NCI-H510A treated with DMSO at 0.1 percent for 48 hours (cell line): Measurements from ENCODE around the gene RFC2.
"Not testable (repeated sequence)": the region's sequence is repeated elsewhere in the genome, so short reads cannot be mapped to it uniquely, and the experiment has no call there.

Experiments used
- DNase-seq: peaks from one replicate; lab custom pipeline; 2025; lab: John Stamatoyannopoulos, UW

RFC2 gene

DNA sequence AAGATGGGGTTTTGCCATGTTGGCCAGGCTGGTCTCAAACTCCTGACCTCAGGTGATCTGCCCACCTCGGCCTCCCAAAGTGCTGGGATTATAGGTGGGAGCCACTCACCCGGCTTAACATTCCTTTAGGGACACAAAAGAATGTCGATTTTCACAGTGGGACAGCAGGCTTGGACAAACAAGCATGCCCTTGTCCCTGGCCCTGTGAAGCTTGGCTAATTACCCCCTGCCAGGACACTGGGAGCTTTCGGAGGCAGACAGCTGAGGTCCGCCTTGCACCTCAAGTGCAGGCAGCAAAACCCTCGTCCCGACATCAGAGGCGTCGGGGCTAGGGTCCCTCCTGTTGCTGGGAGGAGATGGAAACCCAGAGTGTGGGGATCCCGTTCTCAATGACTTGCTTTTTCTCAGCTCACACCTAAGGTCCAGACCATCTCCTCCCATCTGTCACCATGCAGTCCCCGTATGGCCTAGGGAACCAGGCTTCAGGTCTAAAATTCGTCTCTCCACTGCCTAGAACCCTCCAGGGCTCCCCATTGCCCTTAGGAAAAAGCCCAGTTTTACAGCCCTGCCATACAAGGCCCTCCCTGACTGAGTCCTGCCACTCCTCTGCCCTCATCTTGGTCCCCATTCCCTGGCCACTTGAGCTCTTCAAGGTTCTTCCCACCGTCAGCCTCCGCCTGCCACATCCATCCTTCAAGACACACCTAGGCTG is 28.7 kb upstream of the RFC2 start:
- DNase-seq, result no peak

DNA sequence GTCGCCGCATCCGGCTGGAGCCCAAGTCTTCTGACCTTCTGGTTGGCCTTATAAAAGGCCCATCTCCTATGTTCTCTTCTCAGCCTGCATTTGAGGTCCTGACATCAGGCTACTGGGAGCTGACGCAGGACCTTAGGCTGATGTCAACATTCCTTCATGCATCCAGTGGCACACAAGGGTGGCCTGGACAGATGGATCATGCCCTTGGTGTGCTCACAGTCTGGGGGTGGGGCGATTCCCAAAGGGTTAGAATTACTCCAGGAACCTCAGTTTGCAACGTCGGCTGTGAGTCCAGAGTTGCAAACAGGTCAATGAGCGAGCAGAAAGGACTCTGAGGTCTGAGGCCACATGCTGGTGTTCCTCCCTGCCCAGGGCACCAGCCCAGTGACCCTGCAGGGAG is 26.8 kb upstream of the RFC2 start:
- DNase-seq, result no peak

DNA sequence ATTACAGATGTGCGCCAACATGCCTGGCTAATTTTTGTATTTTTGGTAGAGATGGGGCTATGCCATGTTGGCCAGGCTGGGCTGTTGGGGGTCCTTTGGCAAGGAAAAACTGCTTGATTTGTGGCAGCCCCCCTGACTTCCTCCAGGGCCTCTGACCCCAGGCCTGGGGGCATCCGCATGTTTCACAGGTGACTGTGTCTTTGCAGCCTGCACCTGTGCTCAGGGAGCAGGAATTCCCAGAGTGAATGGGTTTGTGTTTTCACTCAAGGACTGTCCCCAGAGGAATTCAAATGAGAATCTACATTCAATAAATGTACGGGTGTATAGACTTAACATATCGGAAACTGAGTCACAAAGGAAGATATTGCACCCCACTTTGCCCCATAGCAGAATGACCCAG is 23.4 kb upstream of the RFC2 start:
- no peak for DNase-seq

DNA sequence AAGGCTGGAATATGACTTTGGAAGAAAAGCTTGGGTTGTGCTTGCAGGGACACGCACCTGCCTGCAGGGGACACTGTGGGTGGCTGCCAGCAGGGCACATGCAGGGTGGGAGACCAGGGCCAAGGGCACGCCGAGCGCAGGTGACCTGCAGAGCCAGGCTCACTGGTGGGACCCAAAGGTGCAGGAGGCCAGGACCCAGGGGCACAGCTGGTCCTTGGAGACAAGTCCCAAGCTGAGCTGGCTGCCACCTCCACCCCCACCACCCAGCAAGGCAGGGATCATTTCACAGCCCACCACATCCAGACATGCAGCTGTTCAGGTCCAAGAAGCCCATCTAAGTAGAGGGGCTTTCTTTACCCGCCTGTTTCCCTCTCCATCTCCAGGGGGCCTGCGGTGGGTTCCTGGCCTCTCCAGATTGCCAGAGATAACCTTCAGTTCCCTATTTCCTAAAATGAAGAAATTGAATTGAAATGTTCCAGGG is 21.2 kb upstream of the RFC2 start:
- no peak for DNase-seq

DNA sequence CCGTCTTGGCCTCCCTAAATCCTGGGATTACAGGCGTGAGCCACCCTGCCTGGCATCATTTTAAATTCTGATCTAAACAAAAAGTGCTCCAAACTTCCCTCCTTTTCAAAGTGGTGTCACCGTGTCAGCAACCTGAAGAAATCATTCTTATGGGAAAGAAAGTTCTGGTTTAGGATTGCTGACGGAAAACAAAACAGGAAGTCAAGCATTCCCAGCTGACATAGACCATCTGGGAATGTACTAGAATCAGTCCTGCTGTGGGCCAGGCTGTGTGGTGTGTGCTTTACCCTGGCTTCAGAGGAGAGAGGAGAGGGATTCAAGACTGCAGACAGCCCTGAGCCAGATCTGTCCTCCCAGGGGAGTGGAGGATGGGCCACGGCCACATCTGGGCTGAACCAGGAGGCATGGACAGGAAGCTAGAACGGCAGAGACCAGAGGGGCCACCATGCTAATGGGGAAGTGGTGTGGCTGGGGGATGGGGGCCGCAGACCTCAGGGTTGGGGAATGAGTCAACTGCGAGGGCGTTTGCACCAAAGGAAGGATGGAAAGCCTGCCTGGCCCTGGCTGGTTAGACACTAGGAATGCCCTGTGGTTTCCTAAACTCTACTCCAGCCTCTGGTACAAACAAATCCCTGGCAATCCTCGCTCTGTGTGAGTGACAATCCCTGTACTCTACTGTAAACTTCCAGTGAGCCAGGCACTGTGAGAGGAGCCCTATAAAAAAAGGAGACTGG is 18.3 kb upstream of the RFC2 start:
- DNase-seq, result no peak

DNA sequence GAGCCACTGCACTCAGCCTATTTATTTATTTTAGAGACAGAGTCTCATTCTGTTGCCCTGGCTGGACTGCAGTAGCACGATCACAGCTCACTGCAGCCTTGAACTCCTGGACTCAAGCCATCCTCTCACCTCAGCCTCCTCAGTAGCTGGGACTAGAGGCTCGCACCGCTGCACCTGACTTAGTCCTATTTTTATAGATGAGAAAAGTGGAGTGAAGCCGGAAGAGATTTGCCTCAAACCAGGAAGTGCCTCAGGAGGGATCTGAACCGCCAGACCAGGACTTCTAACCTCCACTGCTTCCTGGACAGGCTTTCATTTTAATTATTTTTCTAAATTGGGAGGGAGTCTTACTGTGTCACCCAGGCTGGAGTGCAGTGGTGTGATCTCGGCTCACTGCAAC is 17.5 kb upstream of the RFC2 start:
- no peak for DNase-seq

DNA sequence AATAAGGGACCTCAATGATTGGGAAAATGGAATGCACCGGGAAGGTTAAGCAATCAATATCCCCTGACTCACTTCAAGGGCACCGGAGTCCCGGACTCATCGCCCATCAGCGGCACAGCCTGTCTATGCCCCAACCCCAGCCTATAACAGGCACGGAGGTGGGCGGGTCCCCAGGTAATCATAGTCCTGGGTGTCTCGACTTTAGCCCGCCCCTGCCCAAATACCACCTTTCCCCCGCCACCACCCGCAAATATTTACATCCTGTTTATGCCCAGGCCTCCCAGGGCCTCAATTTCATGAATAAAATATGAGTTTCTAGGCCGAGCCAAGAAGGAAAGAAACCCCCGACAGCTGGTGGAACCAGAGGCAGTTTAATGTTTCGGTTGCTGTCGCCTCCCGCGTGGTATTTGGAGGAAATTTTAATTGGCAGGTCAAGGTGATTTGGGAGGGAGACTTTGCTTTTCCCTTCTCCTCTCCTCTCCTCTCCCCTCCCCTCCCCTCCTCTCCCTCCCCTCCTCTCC is 15.6 kb upstream of the RFC2 start:
- DNase-seq, result peak; percentile 79

DNA sequence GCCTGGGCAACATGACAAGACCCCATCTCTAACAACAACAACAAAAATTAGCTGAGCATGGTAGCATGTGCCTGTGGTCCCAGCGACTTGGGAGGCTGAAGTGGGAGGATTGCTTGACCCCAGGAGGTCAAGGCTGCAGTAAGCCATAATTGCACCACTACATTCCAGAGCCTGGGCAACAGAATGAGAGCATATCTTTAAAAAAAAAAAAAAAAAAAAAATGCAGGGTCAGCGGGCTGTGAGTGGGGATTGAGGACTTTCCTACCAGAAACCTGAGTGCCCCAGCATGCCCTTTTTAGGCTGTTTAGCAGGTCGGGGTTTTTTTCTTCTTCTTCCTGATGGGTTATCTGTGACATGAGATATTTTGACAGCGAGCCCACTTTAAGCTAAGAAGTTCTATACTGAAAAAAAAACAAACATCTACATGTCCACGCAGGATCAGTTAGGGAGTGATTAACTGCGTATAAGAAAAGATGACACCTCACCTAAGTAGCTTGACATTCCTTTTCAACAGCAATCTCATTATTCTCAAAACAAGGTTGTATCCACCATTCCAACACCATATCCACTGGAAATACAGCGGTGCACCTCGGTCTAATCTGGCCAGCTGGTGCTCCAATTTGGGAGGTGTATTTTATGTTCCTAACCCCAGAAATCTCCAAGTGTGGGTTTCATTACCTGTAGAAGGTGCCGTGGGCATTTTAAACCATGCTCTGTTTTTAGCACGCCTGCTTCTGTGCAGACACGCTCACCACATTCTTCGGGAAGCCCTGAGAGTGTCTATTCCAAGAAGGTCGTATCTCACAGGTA is 13.8 kb upstream of the RFC2 start:
- no peak for DNase-seq

DNA sequence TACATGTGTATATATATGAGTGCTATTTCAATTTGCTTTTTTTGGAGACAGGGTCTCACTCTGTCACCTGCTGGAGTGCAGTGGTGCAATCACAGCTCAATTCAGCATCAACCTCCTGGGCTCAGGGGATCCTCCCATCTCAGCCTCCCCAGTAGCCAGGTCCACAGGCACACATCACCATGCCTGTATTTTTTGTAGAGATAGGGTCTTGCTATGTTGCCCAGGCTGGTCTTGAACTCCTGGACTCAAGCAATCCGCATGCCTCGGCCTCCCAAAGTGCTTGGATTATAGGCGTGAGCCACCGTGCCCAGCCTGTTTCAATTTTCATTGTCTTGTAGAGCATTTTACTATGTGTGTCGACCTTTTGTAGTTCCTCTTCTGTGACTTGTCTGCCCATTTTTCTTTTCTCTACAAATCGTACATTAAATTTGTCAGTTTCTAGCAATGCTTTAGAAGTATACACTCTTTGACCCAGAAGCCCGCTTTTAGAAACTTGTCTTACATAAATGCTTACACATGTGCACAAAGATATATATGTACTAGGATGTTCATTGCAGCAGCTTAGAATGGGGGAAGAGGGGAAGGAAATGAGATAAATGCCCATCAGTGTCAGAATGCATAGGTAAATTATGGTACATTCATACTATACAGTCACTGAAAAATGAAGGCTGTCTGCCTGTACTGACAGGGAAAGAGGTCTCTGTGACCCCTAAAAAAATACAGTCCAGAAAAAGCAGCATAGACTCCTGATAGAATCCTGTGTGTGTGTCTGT is 12.2 kb upstream of the RFC2 start:
- no peak for DNase-seq

DNA sequence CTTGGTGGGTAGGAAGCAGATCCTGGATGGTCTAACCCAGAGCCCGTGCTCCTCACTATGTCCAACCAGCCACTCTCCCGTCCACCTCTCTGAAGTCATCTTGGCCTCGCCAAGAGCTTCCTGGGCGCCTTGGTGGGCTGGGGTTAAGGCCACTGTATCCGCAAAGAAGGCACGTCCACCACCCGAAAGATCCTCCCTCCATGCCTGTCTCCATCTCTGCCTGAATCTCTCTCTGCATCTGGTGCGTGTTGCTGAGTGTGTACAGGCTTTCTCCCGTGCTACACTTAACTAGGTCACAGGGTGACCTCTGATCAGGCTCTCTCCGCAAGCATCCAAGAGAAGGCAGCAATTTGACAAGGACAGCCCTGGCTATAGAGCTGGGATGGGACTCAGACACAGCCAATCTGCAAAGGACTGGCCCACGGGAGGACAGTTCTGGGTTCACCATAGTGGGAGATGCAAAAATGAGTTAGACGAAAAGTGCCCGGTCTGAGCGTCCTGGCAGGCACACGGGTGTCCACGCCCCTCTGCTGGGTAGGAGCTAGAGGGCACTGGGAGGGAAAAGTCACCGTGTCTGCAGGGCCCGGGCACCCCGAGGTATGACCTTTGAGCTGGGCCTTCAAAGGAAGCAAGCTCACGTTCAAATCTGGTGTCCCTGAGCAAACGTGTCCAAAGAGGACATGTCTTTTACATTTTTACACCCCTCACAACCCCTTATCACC is 9.4 kb upstream of the RFC2 start:
- no peak for DNase-seq

DNA sequence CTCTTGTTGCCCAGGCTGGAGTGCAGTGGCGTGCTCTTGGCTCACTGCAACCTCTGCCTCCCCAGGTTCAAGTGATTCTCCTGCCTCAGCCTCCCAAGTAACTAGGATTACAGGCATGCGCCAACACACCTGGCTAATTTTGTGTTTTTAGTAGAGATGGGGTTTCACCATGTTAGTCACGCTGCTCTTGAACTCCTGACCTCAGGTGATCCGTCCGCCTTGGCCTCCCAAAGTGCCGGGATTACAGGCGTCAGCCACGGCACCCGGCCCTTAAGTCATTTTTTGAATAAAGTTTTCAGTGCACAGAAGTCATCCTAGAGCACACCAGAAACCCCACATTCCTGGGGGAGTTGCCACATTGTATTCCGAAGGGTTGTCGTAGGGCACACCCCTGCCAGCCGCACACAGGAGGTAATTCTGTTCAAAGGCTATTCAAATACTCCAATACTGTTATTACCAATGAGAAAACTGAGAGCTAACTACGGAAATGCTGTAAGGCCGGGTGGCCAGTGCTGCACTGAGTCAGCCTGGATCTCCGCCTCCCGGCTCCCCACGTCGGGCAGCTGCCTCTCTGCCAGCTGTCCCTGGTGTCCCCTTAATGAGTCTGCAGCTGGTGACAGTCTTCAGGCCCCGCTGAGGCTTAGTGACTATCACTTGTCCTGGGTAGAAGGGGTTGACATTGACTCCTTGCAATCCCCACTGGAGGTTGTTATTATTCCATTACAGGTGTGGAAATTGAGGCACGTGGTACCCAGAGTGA is 8.6 kb upstream of the RFC2 start:
- DNase-seq, result peak; percentile 23

DNA sequence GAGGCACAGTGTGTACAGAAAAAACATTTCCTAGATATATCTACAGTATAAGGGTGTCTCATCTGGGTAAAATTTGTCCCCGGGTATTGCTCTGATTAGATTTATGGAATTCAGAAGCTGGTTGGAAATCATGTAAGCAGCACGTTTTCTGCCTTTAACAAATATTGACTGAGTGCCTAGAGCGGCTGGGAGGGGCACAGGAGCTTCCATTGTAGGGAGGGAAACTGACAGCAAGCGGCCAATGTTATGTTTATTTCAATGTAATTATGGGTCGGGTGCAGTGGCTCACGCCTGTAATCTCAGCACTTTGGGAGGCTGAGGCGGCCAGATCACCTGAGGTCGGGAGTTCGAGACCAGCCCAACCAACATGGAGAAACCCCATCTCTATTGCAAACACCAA is 4.4 kb upstream of the RFC2 start:
- no peak for DNase-seq

DNA sequence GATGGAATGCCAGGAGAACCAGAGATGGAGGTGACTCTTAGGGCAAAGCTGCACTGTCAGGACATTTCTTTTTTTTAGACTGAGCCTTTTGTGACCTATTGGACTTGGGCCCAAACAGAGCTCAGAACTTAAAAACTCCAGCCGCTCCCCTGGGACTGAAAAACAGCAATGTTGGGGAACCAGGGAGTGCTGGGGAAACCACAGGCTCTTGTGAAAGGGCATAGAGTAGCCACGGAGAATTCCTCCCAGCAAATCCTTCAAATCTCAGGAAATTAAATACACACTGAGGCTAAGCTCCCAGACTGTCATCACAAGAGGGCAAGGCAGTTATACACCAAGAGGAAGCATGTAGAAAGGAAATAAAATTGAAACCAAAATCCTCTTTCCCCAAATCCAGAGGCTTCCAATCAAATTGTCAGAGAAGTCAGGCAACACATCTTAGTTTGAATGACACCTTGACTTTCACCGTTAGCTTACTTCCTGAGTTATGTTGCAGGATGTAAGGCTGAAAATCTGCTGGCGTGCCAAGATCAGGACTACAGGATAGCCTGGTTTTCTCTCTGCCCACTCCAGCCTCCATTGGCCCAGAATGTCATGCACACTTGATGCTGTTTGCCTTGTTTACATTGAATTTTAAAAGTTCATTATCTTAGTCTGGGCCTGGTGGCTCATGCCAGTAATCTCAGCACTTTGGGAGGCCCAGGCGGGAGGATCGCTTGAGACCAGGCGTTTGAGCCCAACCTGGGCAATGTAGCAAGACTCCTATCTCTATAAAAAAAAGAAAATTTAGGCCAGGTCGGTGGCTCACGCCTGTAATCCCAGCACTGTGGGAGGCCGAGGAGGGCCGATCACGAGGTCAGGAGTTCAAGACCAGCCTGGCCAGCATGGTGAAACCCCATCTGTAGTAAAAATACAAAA is 2.6 kb upstream of the RFC2 start:
- DNase-seq, result no peak

DNA sequence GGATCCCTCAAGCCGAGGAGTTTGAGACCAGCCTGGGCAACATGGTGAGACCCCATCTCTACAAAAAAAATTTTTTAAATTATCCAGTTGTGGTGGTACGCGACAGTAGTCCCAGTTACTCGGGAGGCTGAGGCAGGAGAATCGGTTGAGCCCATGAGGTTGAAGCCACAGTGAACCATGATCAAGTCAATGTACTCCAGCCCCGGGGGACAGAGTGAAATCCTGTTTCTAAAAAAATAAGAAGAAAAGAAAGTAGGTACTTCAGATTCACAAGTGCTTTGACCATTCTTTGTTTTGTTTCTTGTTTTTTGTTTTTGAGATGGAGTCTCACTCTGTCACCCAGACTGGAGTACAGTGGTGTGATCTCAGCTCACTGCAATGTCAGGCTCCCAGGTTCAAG is 1.3 kb upstream of the RFC2 start:
- not testable (repeated sequence) for DNase-seq

DNA sequence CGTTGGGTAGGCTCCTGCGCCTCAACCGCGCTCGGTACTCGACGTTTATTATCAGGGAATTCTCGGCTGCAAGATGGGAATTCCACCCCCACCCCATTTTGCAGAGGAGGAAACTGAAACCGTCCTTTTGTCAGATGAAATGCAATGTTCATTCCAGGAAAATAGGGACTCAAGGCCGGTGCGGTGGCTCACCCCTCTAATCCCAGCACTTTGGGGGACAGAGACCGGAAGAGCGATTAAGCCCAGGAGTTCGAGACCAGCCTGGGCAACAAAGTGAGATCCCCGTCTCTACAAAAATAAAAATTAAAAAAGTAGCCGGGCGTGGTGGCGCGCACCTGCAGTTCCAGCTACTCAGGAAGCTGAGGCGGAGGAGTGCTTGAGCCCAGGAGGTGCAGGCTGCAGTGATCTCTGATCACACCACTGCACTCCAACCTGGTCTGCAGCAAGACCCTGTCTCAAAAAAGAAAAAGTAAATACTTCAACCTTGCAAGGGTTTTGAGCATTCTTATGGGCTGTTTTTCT is 720 bp upstream of the RFC2 start:
- DNase-seq, result no peak

DNA sequence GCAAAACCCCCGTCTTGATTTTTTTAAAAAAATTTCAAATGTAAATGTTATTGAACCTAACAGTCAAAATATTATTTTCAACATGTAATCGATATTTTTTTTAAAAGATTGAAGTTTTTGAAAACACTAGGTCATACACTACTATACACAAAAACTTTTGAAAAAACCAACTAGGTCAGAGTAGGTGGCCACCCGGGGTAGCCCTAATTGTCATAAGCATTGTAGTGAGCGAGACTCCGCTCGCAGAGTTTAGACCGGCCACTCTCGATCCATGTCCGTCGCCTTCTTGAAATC is 417 bp downstream of the RFC2 start:
- DNase-seq, result no peak

DNA sequence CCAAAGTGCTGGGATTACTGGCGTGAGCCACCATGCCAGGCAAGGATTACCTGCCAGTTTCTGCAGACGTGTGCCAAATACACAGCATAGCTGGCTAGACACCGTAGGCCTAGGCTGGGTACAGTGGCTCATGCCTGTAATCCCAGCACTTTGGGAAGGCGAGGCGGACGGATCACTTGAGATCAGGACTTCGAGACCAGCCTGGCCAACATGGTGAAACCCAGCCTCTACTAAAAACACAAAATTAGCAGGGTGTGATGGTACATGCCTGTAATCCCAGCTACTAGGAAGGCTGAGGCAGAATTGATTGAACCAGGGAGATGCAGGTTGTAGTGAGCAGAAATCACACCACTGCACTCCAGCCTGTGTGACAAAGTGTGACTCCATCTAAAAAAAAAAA is 868 bp downstream of the RFC2 start:
- DNase-seq, result no peak

DNA sequence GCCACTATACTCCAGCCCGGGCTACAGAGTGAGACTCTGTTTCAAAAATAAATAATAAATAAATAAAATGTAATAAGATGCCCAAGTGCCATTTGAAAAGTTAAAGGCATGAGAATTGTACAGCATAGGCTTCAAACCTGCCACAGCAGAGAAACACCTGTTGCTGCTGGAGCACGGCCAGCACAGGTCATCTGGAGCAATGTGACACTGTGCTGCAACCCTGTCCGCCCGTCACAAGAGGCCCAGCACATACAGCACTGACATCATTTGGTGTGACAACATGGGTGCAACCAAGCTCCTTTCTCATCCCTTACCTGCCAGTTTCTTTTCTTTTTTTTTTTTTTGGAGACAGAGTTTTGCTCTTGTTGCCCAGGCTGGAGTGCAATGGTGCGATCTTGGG is 1.3 kb downstream of the RFC2 start:
- peak; percentile 48 for DNase-seq

DNA sequence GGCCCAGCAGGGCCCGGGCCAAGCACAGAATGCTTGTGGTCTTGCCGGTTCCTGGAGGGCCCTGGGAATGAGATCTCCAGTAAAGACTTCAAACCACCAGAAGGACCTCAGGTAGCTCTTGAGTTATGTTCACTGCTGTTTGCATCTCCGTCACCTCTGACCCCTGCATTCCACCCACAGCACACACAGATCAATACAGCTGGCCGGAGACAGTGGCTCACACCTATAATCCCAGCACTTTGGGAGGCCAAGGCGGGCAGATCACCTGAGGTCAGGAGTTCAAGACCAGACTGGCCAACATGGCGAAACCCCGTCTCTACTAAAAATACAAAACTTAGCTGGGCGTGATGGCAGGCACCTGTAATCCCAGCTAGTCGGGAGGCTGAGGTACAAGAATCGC is 5.1 kb downstream of the RFC2 start:
- DNase-seq, result not testable (repeated sequence)
